Stimulated activated CD4-positive, alpha-beta T cell treated with anti-CD3 and anti-CD28 coated beads, Interleukin-1b, Interleukin-23, amount 100 ng/mL, for 1 hour (primary cell): ENCODE measurements around the gene INTS1.

ENCODE experiments used
- DNase-seq, 2 donors: peaks; one replicate each; pipeline ENCODE4 v3.0.0-alpha.2; 2020; ENCODE audit warnings: low read depth in 2 of 2

The INTS1 gene

GRCh38 chr7:1431226-1431625, 73.0 kb downstream of the INTS1 start:
- no peak for DNase-seq

GRCh38 chr7:1430056-1430845, 73.9 kb downstream of the INTS1 start:
- DNase-seq, result no peak

GRCh38 chr7:1428941-1429501, 75.2 kb downstream of the INTS1 start:
- no peak for DNase-seq

GRCh38 chr7:1427064-1427657, 77.0 kb downstream of the INTS1 start:
- DNase-seq, result no peak

GRCh38 chr7:1426474-1426873, 77.7 kb downstream of the INTS1 start:
- DNase-seq, result no peak

- no peak for DNase-seq
Observed at GRCh38 chr7:1425292-1426136, 78.7 kb downstream of the INTS1 start.

- DNase-seq, result no peak
Observed at GRCh38 chr7:1424041-1424440, 80.1 kb downstream of the INTS1 start.

- DNase-seq, result no peak
Observed at GRCh38 chr7:1423264-1423811, 80.9 kb downstream of the INTS1 start.

GRCh38 chr7:1422512-1423263, 81.5 kb downstream of the INTS1 start:
- no peak for DNase-seq

- no peak for DNase-seq
Observed at GRCh38 chr7:1421946-1422345, 82.2 kb downstream of the INTS1 start.

- no peak for DNase-seq
Observed at GRCh38 chr7:1421020-1421790, 83.0 kb downstream of the INTS1 start.
